Thyroid gland (tissue), 4 donors: ENCODE results near the gene CARTPT. TPM values are rescaled to one million over a fixed set of nuclear protein-coding genes. Genes with fewer than 3 reads are reported as not detected.

Experiments
- DNase-seq, 2 donors: peaks; one replicate each; pipeline ENCODE4 v3.0.0-alpha.2; 2019
- H3K27ac ChIP-seq, 3 donors: fragments of 200-600 bp; sonication (generic); 1 replicate in 2 of 3; 2 replicates in 1 of 3; pipeline ENCODE4 v1.5.1; 2016 to 2019; ENCODE audit warnings: mild to moderate bottlenecking in 1 of 3, moderate library complexity in 1 of 3
- H3K27me3 ChIP-seq: fragments of 200-600 bp; sonication (generic); one replicate; pipeline ENCODE4 v1.5.1; 2019
- H3K36me3 ChIP-seq, 2 donors: fragments of 200-600 bp; sonication (generic); one replicate each; pipeline ENCODE4 v1.5.1; 2016 to 2019
- H3K4me1 ChIP-seq, 2 donors: fragments of 200-600 bp; sonication (generic); one replicate each; pipeline ENCODE4 v1.5.1; 2017 to 2019
- H3K4me3 ChIP-seq, 3 donors: fragments of 200-600 bp; sonication (generic); replicated peaks in 1 of 3; 1 replicate in 2 of 3; 2 replicates in 1 of 3; pipeline ENCODE4 v1.5.1; 2016; ENCODE audit warnings: mild to moderate bottlenecking in 1 of 3
- H3K9me3 ChIP-seq: fragments of 200-600 bp; sonication (generic); one replicate; pipeline ENCODE4 v1.5.1; 2017
- POLR2A ChIP-seq, 2 donors: fragments of 450-650 bp; IDR thresholded peaks; one replicate each; pipeline ENCODE4 v1.6.1; 2017; ENCODE audit warnings: antibody characterized with exemption in 2 of 2, mild to moderate bottlenecking in 2 of 2, moderate library complexity in 1 of 2
- whole genome bisulfite sequencing, 2 donors: methylation state at CpG; one replicate each; pipeline ENCODE4 v1.1.5; 2017; 5-methylcytosine and 5-hydroxymethylcytosine counted together
- intact Hi-C: fragments of 100-400 bp; cut with DNase I; formaldehyde crosslinking; loops from one replicate; pipeline ENCODE4 v1.15.1; 2023
- total RNA-seq, 4 donors: library from RNA; depleted of rRNA; stranded (reverse); fragments of >200 nt; gene quantifications; one replicate each; pipeline ENCODE4 v1.2.3, GENCODE V29; 2016
- TF ChIP-seq, protein P1 (sequence below), 6 experiments: fragments of 200-600 bp in 3 of 6; fragments of 450-650 bp in 3 of 6; sonication (generic) in 3 of 6; IDR thresholded peaks; one replicate each; pipeline ENCODE4 v1.5.1; 2016 to 2019; ENCODE audit warnings: antibody characterized with exemption in 6 of 6, mild to moderate bottlenecking in 2 of 6, inconsistent platforms in 1 of 6, moderate library complexity in 1 of 6

The CARTPT gene
- total RNA-seq, 4 donors from 2014 or later, result 3.9 to 8.7 TPM; not detected in 2

DNA sequence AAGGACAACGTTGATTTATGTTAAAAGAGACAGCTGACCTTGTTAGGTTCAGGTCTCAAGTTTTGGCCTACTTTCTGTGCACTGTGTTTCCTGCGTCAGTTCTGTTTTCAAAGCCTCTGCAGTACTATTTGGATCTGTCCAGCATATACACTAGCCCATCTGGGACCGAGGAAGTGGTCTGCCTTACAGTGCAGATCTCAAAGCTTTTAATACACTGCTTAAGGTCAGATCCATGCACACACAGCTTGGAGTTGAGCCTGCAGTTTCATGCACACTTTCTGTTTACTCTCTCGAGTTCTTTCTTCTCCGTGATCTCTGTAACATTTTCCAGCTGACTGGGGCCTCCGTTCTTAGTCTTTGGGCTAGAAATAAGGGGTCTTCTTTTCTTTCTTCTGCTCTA is 24.1 kb downstream of the CARTPT start:
- 55 to 61% methylated on average over 6 of the region's 6 CpGs for WGBS, 2 donors
- intact Hi-C loops, result no loop called here
- Histone ChIP-seq H3K36me3 (no peaks in the 10 kb centered on the region), H3K4me1 (peaks cover 12 to 14% of the 10 kb centered on the region in 2 donors), H3K27ac (no peak overlapping the region), H3K27me3 (no peaks in the 10 kb centered on the region), H3K9me3 (no peaks in the 10 kb centered on the region), H3K4me3 (no peak overlapping the region)
- TF ChIP-seq, protein P1, sequence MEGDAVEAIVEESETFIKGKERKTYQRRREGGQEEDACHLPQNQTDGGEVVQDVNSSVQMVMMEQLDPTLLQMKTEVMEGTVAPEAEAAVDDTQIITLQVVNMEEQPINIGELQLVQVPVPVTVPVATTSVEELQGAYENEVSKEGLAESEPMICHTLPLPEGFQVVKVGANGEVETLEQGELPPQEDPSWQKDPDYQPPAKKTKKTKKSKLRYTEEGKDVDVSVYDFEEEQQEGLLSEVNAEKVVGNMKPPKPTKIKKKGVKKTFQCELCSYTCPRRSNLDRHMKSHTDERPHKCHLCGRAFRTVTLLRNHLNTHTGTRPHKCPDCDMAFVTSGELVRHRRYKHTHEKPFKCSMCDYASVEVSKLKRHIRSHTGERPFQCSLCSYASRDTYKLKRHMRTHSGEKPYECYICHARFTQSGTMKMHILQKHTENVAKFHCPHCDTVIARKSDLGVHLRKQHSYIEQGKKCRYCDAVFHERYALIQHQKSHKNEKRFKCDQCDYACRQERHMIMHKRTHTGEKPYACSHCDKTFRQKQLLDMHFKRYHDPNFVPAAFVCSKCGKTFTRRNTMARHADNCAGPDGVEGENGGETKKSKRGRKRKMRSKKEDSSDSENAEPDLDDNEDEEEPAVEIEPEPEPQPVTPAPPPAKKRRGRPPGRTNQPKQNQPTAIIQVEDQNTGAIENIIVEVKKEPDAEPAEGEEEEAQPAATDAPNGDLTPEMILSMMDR (IDR thresholded peaks at IDR 0.05), result no peak
- no peak for TF ChIP-seq POLR2A (IDR thresholded peaks at IDR 0.05)
- no peak for DNase-seq

- peak; percentile 35 to 46 for DNase-seq
- Histone ChIP-seq H3K4me3 (no peak overlapping the region), H3K27me3 (no peaks in the 10 kb centered on the region), H3K36me3 (no peaks in the 10 kb centered on the region), H3K27ac (peak overlapping the region in 2 of 3 donors; percentile 22 to 46), H3K4me1 (peaks cover 17 to 25% of the 10 kb centered on the region in 2 donors), H3K9me3 (no peaks in the 10 kb centered on the region)
- WGBS, 2 donors, result 37 to 38% methylated on average over 7 of the region's 7 CpGs
- intact Hi-C loops, result no loop called here
- TF ChIP-seq, protein P1 (IDR thresholded peaks at IDR 0.05), result no peak
- no peak for TF ChIP-seq POLR2A (IDR thresholded peaks at IDR 0.05)
These were observed 25.1 kb downstream of the CARTPT start for GRCh38 chr5:71744009-71744790.

DNA sequence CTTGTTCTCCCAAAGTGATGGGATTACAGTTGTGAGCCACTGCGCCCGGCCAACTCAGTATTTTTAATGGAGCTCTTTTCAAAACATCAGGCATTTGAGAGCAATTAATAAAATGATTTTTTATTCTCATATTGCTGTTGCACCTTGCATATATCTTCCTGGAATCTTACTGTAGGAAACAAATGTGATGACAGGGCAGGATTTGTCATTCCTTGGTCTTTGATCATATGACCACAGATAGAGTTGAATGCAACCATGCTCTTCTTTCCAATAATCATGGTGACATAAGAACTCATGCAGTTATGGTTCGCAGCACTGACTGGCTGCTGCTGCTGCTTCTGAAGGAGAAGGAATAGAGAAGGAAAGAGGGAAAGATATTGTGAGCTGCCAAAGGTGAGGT is 28.1 kb downstream of the CARTPT start:
- DNase-seq, result no peak
- WGBS, 2 donors, result 97 to 99% methylated on average over 3 of the region's 3 CpGs
- no peaks in the 10 kb centered on the region for H3K36me3 ChIP-seq
- no peaks in the 10 kb centered on the region for H3K27me3 ChIP-seq
- no peaks in the 10 kb centered on the region for H3K9me3 ChIP-seq
- intact Hi-C loops, result no loop called here
- peaks cover 17 to 25% of the 10 kb centered on the region in 2 donors for H3K4me1 ChIP-seq
- H3K27ac ChIP-seq, result no peak overlapping the region
- H3K4me3 ChIP-seq, result no peak overlapping the region
- TF ChIP-seq, protein P1 (IDR thresholded peaks at IDR 0.05), result no peak
- no peak for TF ChIP-seq POLR2A (IDR thresholded peaks at IDR 0.05)

DNA sequence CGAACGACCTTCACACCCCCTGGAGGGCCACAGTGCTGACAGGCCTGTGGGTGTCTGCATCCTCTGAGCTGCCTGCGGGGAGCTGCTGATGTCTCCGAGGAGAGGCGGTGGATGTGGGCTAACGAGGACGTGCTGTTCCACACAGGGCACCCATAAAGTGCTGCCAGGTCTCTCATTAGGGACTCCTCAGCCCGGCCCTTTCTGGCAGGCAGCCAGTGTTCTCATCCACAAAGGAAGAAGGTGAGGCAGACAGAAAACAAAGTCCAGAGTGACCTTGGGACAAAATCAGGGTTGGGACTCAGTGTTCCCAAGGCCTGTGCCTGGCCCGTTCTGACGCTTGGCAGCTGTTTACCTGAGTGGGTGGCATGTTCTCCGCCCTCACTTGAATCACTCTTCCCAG is 29.3 kb downstream of the CARTPT start:
- Histone ChIP-seq H3K9me3 (no peaks in the 10 kb centered on the region), H3K4me1 (peaks cover 17 to 25% of the 10 kb centered on the region in 2 donors), H3K4me3 (no peak overlapping the region), H3K27ac (no peak overlapping the region), H3K36me3 (no peaks in the 10 kb centered on the region), H3K27me3 (no peaks in the 10 kb centered on the region)
- peak; percentile 89 to 91 for DNase-seq
- 52 to 62% methylated on average over 11 of the region's 11 CpGs for WGBS, 2 donors
- TF ChIP-seq POLR2A (IDR thresholded peaks at IDR 0.05), result no peak
- TF ChIP-seq, protein P1 (IDR thresholded peaks at IDR 0.05), result no peak
- intact Hi-C loops, result no loop called here

DNA sequence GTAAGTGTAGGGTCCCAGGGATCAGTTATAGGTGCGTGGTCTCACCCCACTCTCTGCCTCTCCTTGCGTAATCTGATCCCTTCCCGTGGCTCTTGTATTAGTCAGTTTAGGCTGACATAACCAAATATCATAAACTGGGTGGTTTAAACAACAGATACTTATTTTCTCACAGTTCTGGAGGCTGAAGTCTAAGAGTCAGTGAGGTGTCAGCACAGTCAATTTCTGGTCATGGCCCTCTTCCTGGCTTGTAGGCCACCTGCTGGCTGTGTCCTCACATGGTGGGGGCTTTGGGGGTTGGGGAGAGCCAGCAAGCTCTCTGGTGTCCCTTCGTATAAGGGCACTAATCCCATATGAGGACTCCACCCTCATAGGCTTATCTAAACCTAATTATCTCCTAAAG is 32.3 kb downstream of the CARTPT start:
- Histone ChIP-seq H3K36me3 (no peaks in the 10 kb centered on the region), H3K4me1 (peaks cover 5 to 12% of the 10 kb centered on the region in 2 donors), H3K9me3 (no peaks in the 10 kb centered on the region), H3K4me3 (no peak overlapping the region), H3K27ac (no peak overlapping the region), H3K27me3 (no peaks in the 10 kb centered on the region)
- no peak for TF ChIP-seq POLR2A (IDR thresholded peaks at IDR 0.05)
- TF ChIP-seq, protein P1 (IDR thresholded peaks at IDR 0.05), result no peak
- 77 to 92% methylated on average over 4 of the region's 4 CpGs for WGBS, 2 donors
- no peak for DNase-seq
- intact Hi-C loops, result no loop called here
